SK-N-SH (cell line): ENCODE data around the gene LRTM2. TPM values are rescaled to one million over a fixed set of nuclear protein-coding genes. Genes with fewer than 3 reads are reported as not detected.

Experiments used
- CTCF ChIA-PET: fragments of 300-600, 350-600 bp; formaldehyde crosslinking; extraction: SDS; loops from one replicate; lab custom pipeline; 2021; lab: Yijun Ruan, JAX
- POLR2A ChIA-PET: fragments of 350-600 bp; sonication (Branson Sonifier 250); formaldehyde crosslinking; extraction: SDS; loops from one replicate; lab custom pipeline; 2020; ENCODE audit warnings: antibody characterized with exemption, inconsistent platforms; lab: Yijun Ruan, JAX
- DNase-seq: peaks from one replicate; pipeline ENCODE4 v3.0.0; 2012
- H2AFZ ChIP-seq: fragments of 200-600 bp; sonication (generic); 2 replicates; pipeline ENCODE4 v1.8.1; 2016; ENCODE audit warnings: antibody characterized with exemption, mild to moderate bottlenecking, low read depth
- H3F3A ChIP-seq: fragments of 200-600 bp; sonication (generic); replicated peaks from 2 replicates; pipeline ENCODE3; 2016; ENCODE audit warnings: antibody characterized with exemption, mild to moderate bottlenecking; ENCODE audit not compliant: insufficient read depth
- H3K27ac ChIP-seq, 2 experiments: fragments of 200-500 bp in 1 of 2; fragments of 200-600 bp in 1 of 2; sonication (Bioruptor generic) in 1 of 2; sonication (generic), shearing (Covaris generic) in 1 of 2; 2 replicates each; pipeline versions ENCODE4 v1.5.1 to v1.6.1; 2014 to 2016; ENCODE audit warnings: low read depth in 2 of 2, inconsistent platforms in 1 of 2, low read length in 1 of 2, mild to moderate bottlenecking in 1 of 2, mixed read lengths in 1 of 2
- H3K27me3 ChIP-seq: fragments of 200-600 bp; sonication (generic), shearing (Covaris generic); 2 replicates; pipeline ENCODE4 v1.6.1; 2016; ENCODE audit warnings: mixed run types; ENCODE audit not compliant: insufficient read depth
- H3K36me3 ChIP-seq, 2 experiments: fragments of 200-500 bp in 1 of 2; fragments of 200-600 bp in 1 of 2; sonication (Bioruptor generic) in 1 of 2; sonication (generic) in 1 of 2; replicated peaks in 1 of 2; 2 replicates each; pipeline versions ENCODE3 to v1.5.1; 2014 to 2016; ENCODE audit warnings: low read length in 1 of 2, mild to moderate bottlenecking in 1 of 2; ENCODE audit not compliant: insufficient read depth in 2 of 2, control insufficient read depth in 1 of 2
- H3K4me1 ChIP-seq, 2 experiments: fragments of 200-500 bp in 1 of 2; fragments of 200-600 bp in 1 of 2; sonication (Bioruptor generic) in 1 of 2; sonication (generic), shearing (Covaris generic) in 1 of 2; 2 replicates each; pipeline versions ENCODE4 v1.5.1 to v1.6.1; 2014 to 2016; ENCODE audit warnings: low read depth in 1 of 2, low read length in 1 of 2, mixed run types in 1 of 2; ENCODE audit not compliant: insufficient read depth in 2 of 2, control insufficient read depth in 1 of 2
- H3K4me2 ChIP-seq: fragments of 200-600 bp; sonication (generic), shearing (Covaris generic); 2 replicates; pipeline ENCODE4 v1.6.1; 2017; ENCODE audit warnings: mixed run types
- H3K4me3 ChIP-seq, 2 experiments: fragments of 200-500 bp in 1 of 2; fragments of 200-600 bp in 1 of 2; sonication (Bioruptor generic) in 1 of 2; sonication (generic), shearing (Covaris generic) in 1 of 2; 2 replicates each; pipeline versions ENCODE4 v1.5.1 to v1.8.1; 2014 to 2016; ENCODE audit warnings: low read depth in 2 of 2, inconsistent platforms in 1 of 2, low read length in 1 of 2, mild to moderate bottlenecking in 1 of 2, mixed read lengths in 1 of 2, moderate library complexity in 1 of 2
- H3K79me2 ChIP-seq: fragments of 200-600 bp; sonication (generic); 2 replicates; pipeline ENCODE4 v1.8.1; 2017; ENCODE audit warnings: mild to moderate bottlenecking; ENCODE audit not compliant: insufficient read depth
- H3K9ac ChIP-seq: fragments of 200-600 bp; sonication (generic); 2 replicates; pipeline ENCODE4 v1.6.1; 2017; ENCODE audit warnings: mixed run types
- H3K9me2 ChIP-seq: fragments of 200-600 bp; sonication (generic); 2 replicates; pipeline ENCODE4 v1.6.1; 2017; ENCODE audit warnings: mixed run types
- H3K9me3 ChIP-seq: fragments of 200-600 bp; sonication (generic); 2 replicates; pipeline ENCODE4 v1.6.1; 2017; ENCODE audit warnings: mixed run types, mild to moderate bottlenecking, moderate library complexity
- H4K20me1 ChIP-seq: fragments of 200-600 bp; sonication (generic); 2 replicates; pipeline ENCODE4 v1.6.1; 2017; ENCODE audit warnings: mild to moderate bottlenecking, mixed run types; ENCODE audit not compliant: insufficient read depth
- FOSL2 ChIP-seq: IDR thresholded peaks from 2 replicates; pipeline ENCODE4 v1.4.0; 2012; ENCODE audit warnings: low read depth, mild to moderate bottlenecking, moderate library complexity, borderline replicate concordance
- GATA2 ChIP-seq: sonication (generic); formaldehyde crosslinking; IDR thresholded peaks from 2 replicates; pipeline ENCODE4 v1.5.0; 2020; ENCODE audit warnings: mild to moderate bottlenecking, missing genetic modification reagents
- IRF3 ChIP-seq: fragments of 150-350 bp; IDR thresholded peaks from 2 replicates; pipeline ENCODE4 v1.6.1; 2016; ENCODE audit warnings: mild to moderate bottlenecking, low read depth, low read length
- JUND ChIP-seq: IDR thresholded peaks from 2 replicates; pipeline ENCODE4 v1.4.0; 2012
- MAX ChIP-seq: IDR thresholded peaks from 2 replicates; pipeline ENCODE4 v1.4.0; 2012; ENCODE audit warnings: low read depth
- NRF1 ChIP-seq: IDR thresholded peaks from 2 replicates; pipeline ENCODE4 v1.6.1; 2012; ENCODE audit warnings: low read depth, mild to moderate bottlenecking, low read length
- SIN3A ChIP-seq: IDR thresholded peaks from 2 replicates; pipeline ENCODE4 v1.6.1; 2012; ENCODE audit warnings: low read depth, mild to moderate bottlenecking, low read length, moderate library complexity, borderline replicate concordance
- USF1 ChIP-seq: IDR thresholded peaks from 2 replicates; pipeline ENCODE4 v1.4.0; 2012; ENCODE audit warnings: low read depth, borderline replicate concordance
- USF2 ChIP-seq: fragments of 150-350 bp; IDR thresholded peaks from 2 replicates; pipeline ENCODE4 v1.6.1; 2017; ENCODE audit warnings: antibody characterized with exemption, low read length, low read depth, borderline replicate concordance
- ZBTB33 ChIP-seq: IDR thresholded peaks from 2 replicates; pipeline ENCODE4 v1.4.0; 2012; ENCODE audit warnings: low read depth, borderline replicate concordance
- WGBS: methylation state at CpG from one replicate; pipeline ENCODE4 v1.1.6; 2017; ENCODE audit warnings: low lambda C conversion rate; 5-methylcytosine and 5-hydroxymethylcytosine counted together
- polyA plus RNA-seq, 3 experiments: library from polyadenylated mRNA; depleted of rRNA; stranded (reverse); fragments of >200 nt; gene quantifications; 2 replicates each; pipeline ENCODE4 v1.2.3, GENCODE V29; 2012

LRTM2 gene
- polyA plus RNA-seq, 1 of the 3 experiments (the other 2 are of a cell fraction), result not detected

- no peak overlapping the region for H2AFZ ChIP-seq
- H3K9ac ChIP-seq, result no peak overlapping the region
- ChIA-PET CTCF (no interaction called here), POLR2A (no interaction called here)
- H3K9me3 ChIP-seq, result 0 out of 2 replicates have a peak, but pooled peaks cover 3% of the 10 kb centered on the region
- no peak overlapping the region for H3K4me2 ChIP-seq
- no peaks in the 10 kb centered on the region for H3K36me3 ChIP-seq
- no peaks in the 10 kb centered on the region for H4K20me1 ChIP-seq
- H3K4me3 ChIP-seq, result no peak overlapping the region
- peaks cover 7% of the 10 kb centered on the region for H3F3A ChIP-seq
- no peaks in the 10 kb centered on the region for H3K9me2 ChIP-seq
- WGBS, result 63% methylated on average over 6 of the region's 6 CpGs
- no peaks in the 10 kb centered on the region for H3K79me2 ChIP-seq
- peaks cover 0 to 4% of the 10 kb centered on the region in 2 experiments; a peak in 1 of 4 replicates for H3K4me1 ChIP-seq
- peaks cover 23% of the 10 kb centered on the region; the same call in 1 of the 2 replicates for H3K27me3 ChIP-seq
- H3K27ac ChIP-seq, result no peak overlapping the region
- DNase-seq, result no peak
- TF ChIP-seq MAX (no peak), IRF3 (no peak), GATA2 (no peak), JUND (no peak), NRF1 (no peak), FOSL2 (no peak), ZBTB33 (no peak)
Measured at GRCh38 chr12:1872001-1872400, 51.6 kb downstream of the LRTM2 start.

GRCh38 chr12:1872448-1872847 is 52.1 kb downstream of the LRTM2 start:
- no peak overlapping the region for H2AFZ ChIP-seq
- peaks cover 7% of the 10 kb centered on the region for H3F3A ChIP-seq
- no peak overlapping the region for H3K27ac ChIP-seq
- 44% methylated on average over 7 of the region's 7 CpGs for WGBS
- no peak overlapping the region for H3K4me3 ChIP-seq
- no peaks in the 10 kb centered on the region for H4K20me1 ChIP-seq
- H3K9me3 ChIP-seq, result 0 out of 2 replicates have a peak, but pooled peaks cover 3% of the 10 kb centered on the region
- H3K36me3 ChIP-seq, result no peaks in the 10 kb centered on the region
- H3K4me1 ChIP-seq, result peaks cover 0 to 4% of the 10 kb centered on the region in 2 experiments; a peak in 1 of 4 replicates
- H3K9me2 ChIP-seq, result no peaks in the 10 kb centered on the region
- TF ChIP-seq USF2, result no peak
- no peak for TF ChIP-seq USF1
- no peak for TF ChIP-seq SIN3A
- no peak for TF ChIP-seq MAX
- CTCF ChIA-PET, result no interaction called here
- DNase-seq, result no peak
- no peaks in the 10 kb centered on the region for H3K79me2 ChIP-seq
- H3K4me2 ChIP-seq, result no peak overlapping the region
- peaks cover 23% of the 10 kb centered on the region; the same call in 1 of the 2 replicates for H3K27me3 ChIP-seq
- POLR2A ChIA-PET, result no interaction called here
- no peak overlapping the region for H3K9ac ChIP-seq
